Osteoblast (primary cell): ENCODE results near the gene GDPD3. TPM values are rescaled to one million over a fixed set of nuclear protein-coding genes. Genes with fewer than 3 reads are reported as not detected.
A peak's percentile ranks its signal among the peaks of the same experiment; 100 is the strongest.

Source experiments
- DNase-seq: peaks from one replicate; pipeline ENCODE4 v3.0.0; 2011; ENCODE audit warnings: low spot score, mixed read lengths; ENCODE audit not compliant: insufficient read length; ENCODE audit errors: missing footprints
- H2AFZ ChIP-seq: 2 replicates; pipeline ENCODE4 v1.6.0; 2011; ENCODE audit warnings: mild to moderate bottlenecking, low read length
- H3K27ac ChIP-seq: 2 replicates; pipeline ENCODE4 v1.5.1; 2011; ENCODE audit warnings: mild to moderate bottlenecking, low read depth, low read length, moderate library complexity
- H3K27me3 ChIP-seq: 2 replicates; pipeline ENCODE4 v1.6.0; 2012; ENCODE audit warnings: mild to moderate bottlenecking, control low read depth, inconsistent platforms, low read length, moderate library complexity; ENCODE audit not compliant: insufficient read depth
- H3K36me3 ChIP-seq: 2 replicates; pipeline ENCODE4 v1.5.1; 2011; ENCODE audit warnings: mild to moderate bottlenecking, low read length, control low read depth, moderate library complexity; ENCODE audit not compliant: insufficient read depth
- H3K4me1 ChIP-seq: 2 replicates; pipeline ENCODE4 v1.5.1; 2011; ENCODE audit warnings: mild to moderate bottlenecking, low read length, control low read depth, moderate library complexity; ENCODE audit not compliant: insufficient read depth
- H3K4me2 ChIP-seq: 2 replicates; pipeline ENCODE4 v1.6.0; 2011; ENCODE audit warnings: mild to moderate bottlenecking, low read length; ENCODE audit not compliant: insufficient read depth
- H3K4me3 ChIP-seq: fragments of 200-600 bp; sonication (generic); 3 replicates; pipeline ENCODE4 v1.5.1; 2012; ENCODE audit warnings: mild to moderate bottlenecking, low read length, inconsistent platforms; ENCODE audit not compliant: insufficient read depth
- H3K79me2 ChIP-seq: 2 replicates; pipeline ENCODE4 v1.6.0; 2012; ENCODE audit warnings: mild to moderate bottlenecking, low read length, control low read depth, inconsistent platforms; ENCODE audit not compliant: insufficient read depth
- H3K9me3 ChIP-seq: 2 replicates; pipeline ENCODE4 v1.5.1; 2011; ENCODE audit warnings: low read depth, low read length, control low read depth
- H4K20me1 ChIP-seq: 2 replicates; pipeline ENCODE4 v1.6.0; 2012; ENCODE audit warnings: mild to moderate bottlenecking, low read length, control low read depth; ENCODE audit not compliant: insufficient read depth
- CTCF ChIP-seq: IDR thresholded peaks from 2 replicates; pipeline ENCODE4 v1.5.1; 2011; ENCODE audit warnings: mild to moderate bottlenecking, low read depth, low read length, moderate library complexity; ENCODE audit errors: extremely low read depth
- total RNA-seq: library from RNA; depleted of rRNA; stranded (reverse); fragments of >200 nt; gene quantifications from 2 replicates; pipeline ENCODE4 v1.2.3, GENCODE V29; 2012

Gene GDPD3
- total RNA-seq, 1 donor = 0.36 TPM

- Histone ChIP-seq H3K27ac (no peak overlapping the region), H2AFZ (no peak overlapping the region), H3K4me2 (no peak overlapping the region), H3K79me2 (peaks cover 1% of the 10 kb centered on the region), H3K4me3 (no peak overlapping the region), H3K4me1 (peaks cover 18% of the 10 kb centered on the region), H3K27me3 (no peaks in the 10 kb centered on the region), H3K36me3 (peaks cover 21% of the 10 kb centered on the region), H4K20me1 (no peaks in the 10 kb centered on the region), H3K9me3 (no peaks in the 10 kb centered on the region)
- DNase-seq = peak; percentile 76
- no peak for TF ChIP-seq CTCF
Measured at GRCh38 chr16:30088237-30088831, 25.0 kb downstream of the GDPD3 start.

GRCh38 chr16:30087181-30087898 is 26.0 kb downstream of the GDPD3 start:
- TF ChIP-seq CTCF = no peak
- Histone ChIP-seq H3K9me3 (no peaks in the 10 kb centered on the region), H3K79me2 (peaks cover 7% of the 10 kb centered on the region)

GRCh38 chr16:30086291-30087140 is 26.8 kb downstream of the GDPD3 start:
- no peak overlapping the region for H2AFZ ChIP-seq
- H3K27ac ChIP-seq = no peak overlapping the region
- no peaks in the 10 kb centered on the region for H3K9me3 ChIP-seq
- H3K36me3 ChIP-seq = peaks cover 38% of the 10 kb centered on the region
- H3K27me3 ChIP-seq = no peaks in the 10 kb centered on the region
- no peak overlapping the region for H3K4me3 ChIP-seq
- H3K4me1 ChIP-seq = peaks cover 7% of the 10 kb centered on the region
- peaks cover 12% of the 10 kb centered on the region for H3K79me2 ChIP-seq
- peak; percentile 66 for DNase-seq
- TF ChIP-seq CTCF = no peak
- no peak overlapping the region for H3K4me2 ChIP-seq
- H4K20me1 ChIP-seq = no peaks in the 10 kb centered on the region

More at GRCh38 chr16:30087181-30087898, 26.0 kb downstream of the GDPD3 start:
- H4K20me1 ChIP-seq = no peaks in the 10 kb centered on the region
- peaks cover 31% of the 10 kb centered on the region for H3K36me3 ChIP-seq
- DNase-seq = peak; percentile 36
- H3K4me1 ChIP-seq = peaks cover 12% of the 10 kb centered on the region
- no peaks in the 10 kb centered on the region for H3K27me3 ChIP-seq
- H2AFZ ChIP-seq = no peak overlapping the region
- no peak overlapping the region for H3K4me3 ChIP-seq
- H3K4me2 ChIP-seq = no peak overlapping the region
- no peak overlapping the region for H3K27ac ChIP-seq

GRCh38 chr16:30085820-30086219 is 27.5 kb downstream of the GDPD3 start:
- Histone ChIP-seq H3K27ac (no peak overlapping the region), H3K4me2 (no peak overlapping the region), H3K79me2 (peaks cover 17% of the 10 kb centered on the region), H3K9me3 (no peaks in the 10 kb centered on the region), H3K4me1 (peaks cover 7% of the 10 kb centered on the region), H2AFZ (no peak overlapping the region), H3K36me3 (peaks cover 45% of the 10 kb centered on the region), H3K4me3 (no peak overlapping the region), H3K27me3 (no peaks in the 10 kb centered on the region), H4K20me1 (no peaks in the 10 kb centered on the region)
- TF ChIP-seq CTCF = no peak
- DNase-seq = peak; percentile 26
